ENCODE data around the gene SRSF12. TPM values are rescaled to one million over a fixed set of nuclear protein-coding genes. Genes with fewer than 3 reads are reported as not detected.
A peak's percentile ranks its signal among the peaks of the same experiment; 100 is the strongest.

The SRSF12 gene
- total RNA-seq (2014; rRNA removed; shearing (Covaris generic)): not detected in 2 replicates

DNA sequence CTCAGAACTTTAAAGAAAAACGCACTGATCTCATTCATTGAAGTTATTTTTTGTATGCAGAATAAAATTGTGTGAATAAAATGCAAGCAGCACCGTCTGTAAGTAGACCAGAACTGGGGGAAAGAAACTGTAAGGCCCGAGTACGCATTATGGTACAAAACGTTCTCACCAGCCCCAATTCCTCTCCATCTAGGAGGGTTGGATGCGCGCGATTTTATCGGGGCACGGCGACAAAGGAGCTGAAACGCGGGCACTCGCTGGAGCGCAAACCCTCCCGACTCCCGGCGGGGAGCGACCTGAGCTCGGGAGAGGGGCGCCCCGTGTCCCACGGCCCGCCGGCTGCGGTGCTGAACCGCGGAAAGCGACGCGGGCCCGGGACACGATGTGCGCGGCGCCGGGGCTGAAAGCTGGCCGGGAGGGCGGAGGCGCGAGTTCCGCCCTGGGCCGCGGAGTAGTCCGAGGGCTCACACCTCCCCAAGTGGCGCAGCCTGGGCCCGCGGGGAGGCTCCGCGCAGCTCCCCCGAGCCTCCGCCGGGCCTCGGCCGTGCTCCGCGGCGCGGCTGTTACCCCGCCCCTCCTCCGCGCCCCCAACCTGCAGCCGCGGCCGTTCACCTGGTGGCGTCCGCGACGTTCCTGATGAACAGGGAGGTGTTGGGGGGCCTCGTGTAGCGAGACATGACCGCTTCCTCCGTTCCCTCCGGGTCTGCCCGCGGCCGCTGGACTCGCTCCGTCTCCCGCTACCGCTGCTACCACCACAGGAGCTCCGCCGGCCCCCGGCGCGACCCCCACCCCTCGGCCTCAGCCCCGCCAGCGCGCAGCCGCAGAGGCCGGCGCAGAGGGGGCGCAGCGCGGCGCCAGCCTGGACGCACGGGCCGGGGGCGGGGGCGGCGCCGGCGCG, at the start of gene SRSF12:
Gene SRSF12, minus strand, starts transcription at position 861 of the 898 bp plus-strand sequence. Its CDS starts 184 bp downstream, at position 677.
- DNase-seq (ENCODE audit: low spot score): no peak

DNA sequence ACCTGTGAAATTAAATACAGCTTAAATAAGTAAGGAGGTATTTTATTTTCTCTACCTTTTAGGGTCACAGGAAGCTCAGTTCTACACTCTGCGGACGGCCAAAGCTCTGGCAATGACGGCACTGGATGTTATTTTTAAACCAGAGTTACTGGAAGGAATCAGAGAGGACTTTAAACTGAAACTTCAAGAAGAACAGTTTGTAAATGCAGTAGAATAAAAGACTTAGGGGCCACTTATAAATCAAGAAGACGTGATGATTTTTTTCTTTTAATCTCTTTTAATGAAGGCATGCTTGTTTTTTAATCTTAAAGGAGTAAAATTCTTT, 44.1 kb upstream of the SRSF12 start:
- no peak for DNase-seq (ENCODE audit: low spot score)

DNA sequence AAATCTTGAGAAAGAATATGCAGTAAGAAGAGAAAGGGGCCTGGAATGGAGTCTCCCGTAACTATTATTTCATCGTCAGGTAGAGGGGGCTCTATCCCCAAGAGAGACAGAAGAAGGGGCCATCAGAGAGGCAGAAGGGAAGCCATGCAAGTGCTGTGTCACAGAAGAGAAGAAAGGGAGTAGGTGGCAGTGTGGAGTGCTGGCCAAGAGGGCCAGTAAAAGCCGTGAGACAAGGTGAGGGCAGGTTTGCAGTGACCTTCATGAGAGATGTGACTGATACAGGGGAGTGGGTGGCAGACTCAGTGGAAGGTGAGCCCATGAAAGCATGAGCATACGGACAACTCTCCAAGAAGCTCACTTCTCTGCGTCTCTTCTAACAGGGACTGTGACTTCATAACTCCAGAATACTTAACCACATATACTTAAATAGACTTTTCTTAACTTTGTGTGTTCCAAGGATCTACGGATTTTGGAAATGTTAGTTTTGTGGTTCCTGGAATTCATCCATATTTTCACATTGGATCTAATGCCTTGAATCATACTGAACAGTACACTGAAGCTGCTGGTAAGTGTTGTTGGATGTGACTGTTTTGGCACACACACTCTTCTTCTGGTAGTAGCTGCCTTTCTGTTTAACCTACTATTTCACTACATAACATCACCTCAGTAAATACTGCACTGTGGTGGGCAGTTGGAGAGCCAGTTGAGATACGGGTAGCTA, 43.6 kb upstream of the SRSF12 start:
- DNase-seq (ENCODE audit: low spot score): no peak

DNA sequence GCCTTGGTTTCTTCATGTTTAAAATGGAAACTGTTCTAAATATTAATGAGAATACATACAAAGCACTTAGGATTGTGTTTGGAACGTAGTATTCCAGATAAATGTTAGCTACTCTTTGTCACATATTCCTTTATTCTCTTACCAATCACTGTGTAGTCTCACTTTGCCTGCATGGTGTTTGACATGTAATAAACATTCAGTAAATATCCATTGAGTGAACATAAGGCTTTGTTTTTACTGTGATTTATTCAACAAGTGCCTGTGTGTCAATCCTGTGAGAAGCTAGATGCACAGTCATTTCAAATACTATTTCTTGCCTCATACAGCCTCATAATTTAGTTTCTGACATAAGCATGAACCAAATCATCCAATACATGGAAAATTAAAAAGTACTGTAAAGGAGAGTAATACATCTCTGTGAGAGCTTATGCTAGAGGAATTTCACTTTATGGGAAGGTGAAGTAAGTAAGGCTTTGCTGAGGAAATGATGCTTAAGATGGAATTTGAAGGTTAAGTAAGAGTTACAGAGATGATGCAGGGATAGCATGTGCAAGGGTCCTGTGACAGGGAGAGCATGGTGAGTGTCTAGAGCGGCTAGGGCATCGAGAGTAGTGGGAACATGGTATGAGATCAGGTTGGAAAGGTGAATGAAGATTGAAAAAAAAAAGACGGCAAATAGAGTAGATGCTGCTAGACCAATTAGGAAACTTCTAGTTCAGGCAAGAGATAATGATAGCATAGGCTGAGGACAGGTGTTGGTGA, 42.6 kb upstream of the SRSF12 start:
- no peak for DNase-seq (ENCODE audit: low spot score)

DNA sequence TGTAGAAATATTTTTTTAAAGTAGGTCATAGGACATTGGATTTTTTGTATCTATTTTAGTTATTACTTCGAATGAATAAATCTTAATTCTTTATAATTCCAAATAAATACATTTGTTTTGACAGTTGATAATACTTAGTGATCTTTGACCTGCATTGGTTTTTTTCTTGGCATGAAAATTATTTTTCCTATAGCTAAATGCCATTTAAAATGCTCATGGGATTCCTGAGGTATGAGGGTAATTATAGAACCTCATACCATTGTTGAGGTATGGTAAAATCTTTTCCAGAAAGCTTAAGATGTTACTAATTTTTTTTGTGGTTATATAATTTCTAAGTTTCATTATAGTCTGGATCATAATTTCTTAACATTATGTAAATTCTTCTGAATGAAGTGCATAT, 36.3 kb upstream of the SRSF12 start:
- no peak for DNase-seq (ENCODE audit: low spot score)

DNA sequence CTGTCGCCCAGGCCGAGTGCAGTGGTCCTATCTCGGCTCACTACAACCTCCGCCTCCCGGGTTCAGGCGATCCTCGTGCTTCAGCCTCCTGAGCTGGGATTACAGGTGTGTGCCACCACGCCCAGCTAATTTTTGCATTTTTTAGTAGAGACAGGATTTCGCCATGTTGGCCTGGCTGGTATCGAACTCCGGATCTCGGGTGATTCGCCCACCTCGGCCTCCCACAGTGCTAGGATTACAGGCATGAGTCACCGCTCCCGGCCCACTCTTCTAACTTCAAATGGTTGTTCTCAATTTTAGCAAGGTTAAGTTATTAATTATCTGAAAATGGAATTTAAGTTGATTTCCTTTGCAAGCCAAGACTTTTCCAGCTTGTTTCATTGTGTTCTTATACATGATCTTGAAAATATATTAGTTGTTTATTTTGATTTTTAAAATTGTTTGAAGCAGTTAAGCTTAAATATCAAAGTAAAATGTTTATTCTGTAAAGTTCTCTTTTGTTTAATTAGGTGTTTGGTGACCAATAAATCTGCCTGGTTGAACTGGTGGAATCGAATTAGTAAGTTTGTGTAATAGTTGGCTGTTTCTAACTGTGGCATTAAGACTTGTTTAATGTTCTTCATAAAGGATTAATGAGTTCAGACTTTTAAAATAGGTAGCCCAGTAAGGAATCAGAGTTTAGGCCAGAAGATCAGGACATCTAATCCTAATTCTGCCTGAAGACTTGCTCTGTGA, 30.3 kb upstream of the SRSF12 start:
- DNase-seq (ENCODE audit: low spot score): no peak

DNA sequence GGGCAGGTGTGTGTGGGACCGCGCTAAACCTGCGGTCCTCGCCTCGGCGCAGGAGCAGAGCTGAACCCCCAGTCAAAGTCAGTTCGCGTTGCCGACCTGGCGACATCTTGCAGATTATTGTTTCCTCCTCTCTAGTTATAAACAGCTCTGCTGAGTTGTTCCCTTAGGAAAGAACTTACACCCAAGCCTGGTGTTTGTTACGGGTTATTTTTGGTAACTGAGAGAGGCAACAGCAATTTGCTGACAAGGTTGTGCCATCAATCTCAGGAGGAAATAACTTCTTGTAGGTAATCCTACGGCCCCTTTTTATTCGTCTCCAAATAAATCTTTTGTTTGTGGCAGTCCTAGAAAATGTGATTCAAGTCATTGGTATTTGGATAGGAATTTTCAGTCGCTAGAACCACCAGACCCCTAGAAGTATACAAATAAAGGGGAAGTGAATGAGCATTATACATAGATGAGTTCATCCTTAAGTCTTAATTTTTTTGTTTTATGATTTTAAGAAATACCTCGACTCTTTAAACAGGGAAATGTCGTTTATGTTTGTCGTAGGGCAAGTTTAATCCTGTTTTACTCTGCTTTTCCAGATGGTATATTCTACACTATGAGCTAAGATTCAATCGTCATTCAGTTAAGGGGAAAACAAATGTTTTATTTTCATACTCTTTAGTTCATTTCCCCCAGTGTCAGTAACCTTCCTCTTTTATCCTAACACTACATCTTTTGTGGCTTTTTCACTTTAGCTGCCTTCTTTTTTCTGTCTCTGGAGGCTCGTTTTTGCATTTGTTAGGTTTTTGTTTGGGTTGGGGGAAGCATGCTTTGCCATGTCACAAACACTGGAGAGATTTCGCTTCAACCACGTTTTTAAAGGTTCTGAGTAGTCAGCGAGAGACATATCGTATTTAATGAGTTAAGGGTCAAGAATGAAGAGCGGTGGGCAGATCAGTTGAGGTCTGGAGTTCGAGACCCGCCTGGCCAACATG, 29.1 kb upstream of the SRSF12 start:
- DNase-seq (ENCODE audit: low spot score): peak; percentile 53

DNA sequence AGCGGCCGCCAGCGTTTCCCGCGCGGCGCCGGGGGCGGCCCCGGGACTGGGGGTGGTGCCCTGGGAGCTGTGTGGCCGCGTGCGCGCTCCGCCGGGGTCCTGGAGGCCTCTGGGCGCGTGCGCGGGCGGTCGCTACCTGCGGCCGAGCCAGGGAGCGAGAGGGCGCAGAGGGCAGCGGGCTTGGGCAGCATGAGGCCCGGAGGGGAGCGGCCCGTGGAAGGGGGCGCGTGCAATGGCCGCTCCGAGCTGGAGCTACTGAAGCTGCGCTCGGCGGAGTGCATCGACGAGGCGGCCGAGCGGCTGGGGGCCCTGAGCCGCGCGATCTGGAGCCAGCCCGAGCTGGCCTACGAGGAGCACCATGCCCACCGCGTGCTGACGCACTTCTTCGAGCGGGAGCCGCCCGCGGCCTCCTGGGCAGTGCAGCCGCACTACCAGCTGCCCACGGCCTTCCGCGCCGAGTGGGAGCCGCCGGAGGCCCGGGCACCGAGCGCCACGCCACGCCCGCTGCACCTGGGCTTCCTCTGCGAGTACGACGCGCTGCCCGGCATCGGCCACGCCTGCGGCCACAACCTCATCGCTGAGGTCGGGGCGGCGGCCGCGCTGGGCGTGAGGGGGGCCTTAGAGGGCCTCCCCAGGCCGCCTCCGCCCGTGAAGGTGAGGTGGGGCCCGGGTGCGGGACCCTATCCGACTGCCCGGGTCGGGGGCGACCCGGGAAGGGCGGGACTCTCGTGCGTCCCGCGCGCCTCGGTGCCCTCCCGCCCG, 28.3 kb upstream of the SRSF12 start, which contains the start of gene PM20D2:
Gene PM20D2, plus strand, starts transcription at position 100 of the 762 bp plus-strand sequence. Its CDS starts 90 bp downstream, at position 190.
- peak; percentile 66 for DNase-seq (ENCODE audit: low spot score)

DNA sequence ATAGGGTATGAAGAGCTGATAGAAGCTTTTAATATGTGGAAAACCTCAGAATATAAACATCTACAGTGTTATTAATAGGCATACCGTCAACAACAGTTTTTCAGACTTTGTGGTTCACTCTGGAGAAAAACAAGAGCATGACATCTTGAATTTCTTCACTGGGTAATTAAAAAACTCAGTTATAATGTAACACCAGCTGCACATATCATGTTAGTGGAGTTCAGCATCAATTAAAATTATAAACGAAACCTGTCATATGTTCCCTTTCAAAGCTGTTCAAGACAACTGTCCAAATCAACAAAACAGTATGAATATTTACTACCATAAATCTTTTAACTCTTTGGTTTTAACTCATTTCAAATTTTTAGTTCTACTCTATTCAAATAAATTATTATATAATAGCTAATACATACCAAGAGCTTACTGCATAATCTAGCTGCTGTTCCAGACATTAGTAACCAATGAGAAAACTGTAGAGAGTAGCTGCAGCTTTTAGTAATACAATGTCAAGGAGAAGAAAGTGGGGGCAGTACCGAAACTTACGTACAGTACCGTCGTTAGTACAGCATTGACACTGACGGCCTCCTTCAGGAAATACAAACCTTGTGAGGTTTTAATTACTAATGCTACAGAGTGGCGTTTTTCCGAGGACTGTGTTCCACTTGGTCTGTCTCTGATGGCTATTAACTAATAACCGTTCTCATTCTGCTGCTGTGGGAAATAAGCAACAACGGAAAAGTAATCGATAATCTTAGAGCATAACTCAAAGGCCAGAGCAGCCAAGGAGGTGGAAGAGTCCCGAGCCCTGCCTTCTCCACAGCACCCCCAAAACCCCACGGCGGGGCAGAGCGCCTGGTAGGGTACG, 27.5 kb upstream of the SRSF12 start:
- peak; percentile 55 for DNase-seq (ENCODE audit: low spot score)

DNA sequence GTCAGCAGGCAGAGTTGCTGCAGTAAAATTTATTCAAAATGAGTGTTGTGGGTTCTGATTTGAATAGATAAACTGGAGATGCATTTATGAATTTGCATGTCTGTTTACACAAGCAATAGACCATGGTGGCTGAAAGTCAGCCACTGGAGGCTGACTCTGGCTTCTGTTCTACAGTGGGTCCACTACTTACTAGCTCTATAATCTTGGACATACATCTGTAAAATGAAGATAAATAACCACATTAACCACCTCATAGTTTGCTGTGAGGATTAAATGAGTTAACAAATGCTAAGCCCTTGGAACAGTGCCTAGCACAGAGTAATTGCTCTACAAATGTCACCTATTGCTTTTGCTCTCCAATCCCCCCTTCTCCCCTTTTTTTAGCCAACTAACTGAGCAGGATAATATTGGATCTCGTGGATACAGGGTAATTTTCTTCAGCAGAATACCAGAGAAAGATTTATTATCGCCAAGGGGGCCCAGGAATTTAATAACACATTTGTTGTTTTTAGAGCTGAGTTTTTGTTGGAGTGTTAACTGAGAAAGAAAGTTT, 26.6 kb upstream of the SRSF12 start:
- DNase-seq (ENCODE audit: low spot score): no peak

DNA sequence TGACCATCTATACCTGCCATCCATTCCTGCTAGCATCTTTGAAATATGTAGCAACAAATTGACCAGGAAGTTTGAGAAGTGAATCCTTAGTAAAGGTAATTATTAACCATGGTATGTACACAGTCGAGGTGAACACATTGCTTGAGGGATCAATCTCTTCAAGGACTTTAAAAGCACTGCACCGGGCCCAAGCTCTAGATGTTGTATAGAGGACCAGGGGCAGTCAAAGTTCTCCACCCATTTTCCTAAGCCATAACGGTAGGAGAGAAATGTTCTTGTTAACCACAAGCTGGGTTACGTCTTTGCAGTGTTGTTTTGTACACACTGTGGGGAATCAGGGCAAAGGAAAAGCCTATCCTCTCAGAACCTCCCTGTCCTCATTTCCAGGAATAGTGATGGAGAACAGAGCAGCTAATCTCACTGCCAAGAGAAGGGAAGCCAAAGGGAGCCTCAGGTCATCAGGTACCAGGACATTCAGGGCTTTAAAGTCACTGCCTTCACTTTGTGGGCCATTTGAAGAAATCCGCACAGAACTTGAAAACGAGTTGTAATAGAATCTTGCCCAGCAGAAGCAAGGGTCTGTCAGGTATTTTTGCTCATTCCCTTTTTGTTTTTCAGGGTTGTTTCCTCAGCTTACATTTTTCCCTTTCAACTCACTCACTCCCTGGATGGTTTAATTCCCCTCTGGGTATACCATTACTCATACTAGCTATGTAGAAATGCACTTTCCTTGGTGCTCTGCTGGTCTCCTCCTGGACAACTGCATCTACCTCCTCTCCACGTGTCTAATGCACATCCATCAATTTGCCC, 22.7 kb upstream of the SRSF12 start:
- peak; percentile 58 for DNase-seq (ENCODE audit: low spot score)

DNA sequence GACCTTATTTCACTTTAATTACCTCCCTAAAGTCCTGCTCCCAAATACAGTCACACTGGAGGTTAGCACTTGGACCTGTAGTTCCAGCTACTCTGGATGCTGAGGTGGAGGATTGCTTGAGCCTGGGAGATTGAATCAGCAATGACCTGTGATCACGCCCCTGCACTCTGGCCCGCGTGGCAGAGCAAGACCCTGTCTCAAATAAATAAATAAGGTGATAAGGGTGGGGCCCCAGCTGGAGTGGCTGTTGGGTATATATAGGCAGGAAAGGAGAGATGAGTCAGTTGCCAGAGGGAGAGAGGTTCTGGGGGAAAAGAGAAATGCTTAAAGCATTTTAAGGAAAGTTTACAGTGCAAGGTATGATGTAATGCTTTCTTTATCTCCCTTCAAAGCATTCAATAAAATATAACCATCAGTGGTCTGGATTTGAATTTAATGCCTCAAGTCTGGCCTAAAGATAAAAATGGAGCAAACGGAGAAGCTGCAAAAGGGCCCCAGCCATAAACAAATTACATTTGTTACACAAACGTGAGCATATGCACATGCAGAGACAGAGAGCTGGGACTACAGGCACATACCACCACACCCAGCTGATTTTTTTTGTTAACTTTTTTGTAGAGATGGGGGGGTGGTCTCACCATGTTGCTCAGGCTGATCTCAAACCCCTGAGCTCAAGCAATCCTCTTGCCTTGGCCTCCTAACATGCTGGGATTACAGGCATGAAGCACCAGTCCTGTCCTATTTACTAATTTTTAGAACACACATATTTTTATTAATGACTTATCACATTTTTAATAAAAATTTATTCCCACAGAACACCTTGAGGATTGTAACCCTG, 21.9 kb upstream of the SRSF12 start:
- no peak for DNase-seq (ENCODE audit: low spot score)

DNA sequence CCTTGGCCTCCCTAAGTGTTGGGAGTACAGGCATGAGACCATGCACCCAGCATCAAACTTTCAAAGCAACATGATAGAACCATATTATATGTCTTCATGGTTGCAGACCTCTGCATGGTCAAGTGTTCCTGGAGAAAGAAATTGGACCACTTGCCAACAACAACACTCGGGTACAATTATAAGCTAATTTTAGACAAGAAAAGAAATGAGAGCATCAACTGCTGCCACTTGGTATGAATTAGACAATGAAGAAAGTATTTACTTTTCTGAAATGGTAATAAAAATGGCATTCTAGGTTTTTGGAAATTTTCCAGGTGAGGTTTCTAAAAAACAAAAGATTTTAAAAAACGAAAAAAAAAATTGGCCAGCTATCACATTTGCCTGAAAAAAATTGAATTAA, 20.3 kb upstream of the SRSF12 start:
- DNase-seq (ENCODE audit: low spot score): no peak

DNA sequence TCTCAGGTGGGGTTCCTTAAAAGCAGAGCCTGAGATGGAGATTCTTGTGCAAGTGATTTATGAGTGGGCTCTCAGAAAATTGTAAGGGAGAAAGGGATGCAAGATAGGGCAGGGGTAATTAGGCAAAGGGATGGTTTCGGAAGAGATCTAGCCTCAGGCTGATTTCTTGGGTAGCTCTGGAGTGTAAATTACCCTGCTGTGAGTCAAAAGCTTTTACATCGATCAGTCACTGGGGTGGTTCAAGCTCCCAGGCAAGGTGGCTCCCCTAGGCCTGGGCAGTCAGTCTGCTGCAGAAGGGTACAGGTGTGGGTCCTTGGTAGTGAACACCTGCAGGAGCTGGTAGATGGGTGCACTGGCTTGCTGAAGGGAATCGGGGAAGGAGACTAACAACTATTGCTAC, 16.9 kb upstream of the SRSF12 start:
- DNase-seq (ENCODE audit: low spot score): no peak

DNA sequence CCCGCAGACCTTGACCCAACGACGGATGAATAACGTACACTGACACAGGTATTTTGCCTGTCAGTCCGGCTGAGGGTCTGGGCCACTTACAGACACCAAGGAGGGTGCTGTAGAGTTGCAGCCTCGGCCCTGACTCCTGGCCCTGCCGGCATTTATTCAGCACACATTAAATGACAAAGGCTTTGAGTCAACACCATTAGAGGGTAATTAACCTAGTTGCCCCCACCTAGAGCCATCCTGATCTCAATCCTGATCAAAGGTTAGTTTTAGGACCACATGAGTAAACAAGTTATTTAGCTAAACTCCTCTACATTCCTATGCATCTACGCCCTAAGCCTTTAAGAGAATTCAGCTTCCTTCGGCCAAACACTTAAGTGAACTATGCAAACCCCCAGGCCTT, 16.1 kb upstream of the SRSF12 start:
- DNase-seq (ENCODE audit: low spot score): no peak

DNA sequence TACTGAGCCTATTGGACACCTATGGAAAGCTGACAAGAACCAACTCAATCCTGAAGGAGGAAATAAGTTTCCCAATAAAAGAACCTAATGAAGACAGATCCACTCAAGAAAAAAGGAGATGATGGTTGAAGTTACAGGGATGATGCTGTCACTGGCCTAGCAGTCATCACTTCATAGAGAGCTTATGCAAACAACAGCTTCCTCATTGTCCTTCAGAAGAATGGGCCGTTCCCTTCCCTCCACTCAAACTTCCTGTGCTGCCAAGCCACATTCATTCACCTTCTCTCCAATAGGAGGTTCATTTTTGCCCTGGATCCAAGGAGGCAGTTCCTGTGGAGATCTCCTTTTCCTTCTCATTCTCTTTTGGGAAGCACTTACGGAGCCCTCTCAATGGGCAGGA, 14.2 kb upstream of the SRSF12 start:
- DNase-seq (ENCODE audit: low spot score): no peak

All from HT-29 (cell line).